ENCODE results near the gene PKM. TPM values are rescaled to one million over a fixed set of nuclear protein-coding genes. Genes with fewer than 3 reads are reported as not detected.

Gene PKM
- total and polyA plus RNA-seq, 9 of the 15 experiments (the other 6 are each of a cell fraction or from before 2014, with no cell fraction given), result 140 to 825 (median 383) TPM

- TF ChIP-seq STAT6 (CRISPR knock-in tag; IDR thresholded peaks at IDR 0.05), result no peak
- TF ChIP-seq ZNF740 (CRISPR knock-in tag; IDR thresholded peaks at IDR 0.05), result no peak
- TF ChIP-seq ZNF740 (tag; IDR thresholded peaks at IDR 0.05), result no peak
- no peak for TF ChIP-seq MLX (CRISPR knock-in tag; conservative IDR thresholded peaks at IDR 0.05)
- TF ChIP-seq MCM5 (IDR thresholded peaks at IDR 0.05; ENCODE audit: low read depth), result no peak
- no peak for TF ChIP-seq MTF1 (CRISPR knock-in tag; IDR thresholded peaks at IDR 0.05; ENCODE audit: borderline replicate concordance)
- peak; percentile 30 for TF ChIP-seq PCBP2 (IDR thresholded peaks at IDR 0.05; ENCODE audit: low read depth, low read length, poor library complexity, severe bottlenecking)
- no peak for TF ChIP-seq IRF2 (CRISPR knock-in tag; IDR thresholded peaks at IDR 0.05)
- no peak for TF ChIP-seq ZFP30 (CRISPR knock-in tag; IDR thresholded peaks at IDR 0.05; ENCODE audit: borderline replicate concordance)
- peak; percentile 30; the same call in 1 of the 2 replicates for TF ChIP-seq RNF2 (IDR thresholded peaks at IDR 0.05)
- no peak for TF ChIP-seq ZNF75A (CRISPR knock-in tag; IDR thresholded peaks at IDR 0.05)
- no peak for TF ChIP-seq HES1 (IDR thresholded peaks at IDR 0.05; ENCODE audit: low read depth)
- TF ChIP-seq POLR3G (IDR thresholded peaks at IDR 0.05; ENCODE audit: extremely low read depth, insufficient read length, insufficient replicate concordance), result no peak
- TF ChIP-seq ZNF408 (CRISPR knock-in tag; IDR thresholded peaks at IDR 0.05; ENCODE audit: low read depth), result no peak
- TF ChIP-seq THAP7 (CRISPR knock-in tag; IDR thresholded peaks at IDR 0.05), result no peak
- no peak for TF ChIP-seq CREB1 (IDR thresholded peaks at IDR 0.05)
- TF ChIP-seq CREB1 (CRISPR knock-in tag; IDR thresholded peaks at IDR 0.05), result no peak; the same call in 1 of the 2 replicates
- TF ChIP-seq ZNF140 (CRISPR knock-in tag; IDR thresholded peaks at IDR 0.05), result no peak
- TF ChIP-seq STAG1 (CRISPR knock-in tag; IDR thresholded peaks at IDR 0.05; ENCODE audit: borderline replicate concordance), result no peak
- peak in 1 of 2 experiments; percentile 52; a peak in 1 of 4 replicates for TF ChIP-seq MNT (conservative IDR thresholded peaks at IDR 0.05)
Measured at GRCh38 chr15:72230197-72231065, 559 bp downstream of the PKM start (continued).
